ENCODE measurements around the gene CSTF1.

DNA sequence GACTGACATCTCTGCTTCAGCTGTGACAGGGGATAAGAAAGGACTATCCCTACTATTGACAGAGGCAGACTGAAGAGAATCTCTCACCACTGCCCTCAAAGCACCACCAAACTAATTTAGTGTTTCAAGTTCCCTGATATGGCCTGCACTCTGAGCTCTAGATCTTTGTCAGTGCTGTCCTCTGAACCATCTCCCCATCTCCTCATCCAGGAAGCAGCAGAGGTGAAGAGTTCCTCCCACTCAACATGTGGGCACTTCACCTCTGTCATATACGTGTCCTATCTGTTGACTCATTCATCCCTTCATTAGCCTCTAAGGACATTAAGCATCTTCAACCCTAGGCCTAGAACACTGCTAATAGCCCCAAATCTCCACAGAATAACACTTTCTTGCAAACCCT, 19.6 kb upstream of the CSTF1 start:
- TF ChIP-seq GATA2 (IDR thresholded peaks at IDR 0.05; ENCODE audit: low read depth, low read length) = no peak
- no peak for TF ChIP-seq GATA3 (IDR thresholded peaks at IDR 0.05; ENCODE audit: low read depth, low read length)

Measured in SH-SY5Y (cell line).